ENCODE data around the gene VWA1. TPM values are rescaled to one million over a fixed set of nuclear protein-coding genes. Genes with fewer than 3 reads are reported as not detected.
A peak's percentile ranks its signal among the peaks of the same experiment; 100 is the strongest.

The VWA1 gene, protein sequence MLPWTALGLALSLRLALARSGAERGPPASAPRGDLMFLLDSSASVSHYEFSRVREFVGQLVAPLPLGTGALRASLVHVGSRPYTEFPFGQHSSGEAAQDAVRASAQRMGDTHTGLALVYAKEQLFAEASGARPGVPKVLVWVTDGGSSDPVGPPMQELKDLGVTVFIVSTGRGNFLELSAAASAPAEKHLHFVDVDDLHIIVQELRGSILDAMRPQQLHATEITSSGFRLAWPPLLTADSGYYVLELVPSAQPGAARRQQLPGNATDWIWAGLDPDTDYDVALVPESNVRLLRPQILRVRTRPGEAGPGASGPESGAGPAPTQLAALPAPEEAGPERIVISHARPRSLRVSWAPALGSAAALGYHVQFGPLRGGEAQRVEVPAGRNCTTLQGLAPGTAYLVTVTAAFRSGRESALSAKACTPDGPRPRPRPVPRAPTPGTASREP
- 57.0 to 59.1 TPM (median 57.7 TPM) in 3 replicates for total RNA-seq

GRCh38 chr1:1435106-1435903, at the start of gene VWA1:
VWA1 (plus strand) TSS chr1:1435690; CDS start chr1:1435749, 59 bp downstream.
- peak within 1 kb of the TSS; percentile 95 for H3K27ac Mint-ChIP-seq
- peak; percentile 68 to 89 for DNase-seq (ENCODE audit: low spot score in 2 of 2, unreplicated experiment in 2 of 2)

DNA sequence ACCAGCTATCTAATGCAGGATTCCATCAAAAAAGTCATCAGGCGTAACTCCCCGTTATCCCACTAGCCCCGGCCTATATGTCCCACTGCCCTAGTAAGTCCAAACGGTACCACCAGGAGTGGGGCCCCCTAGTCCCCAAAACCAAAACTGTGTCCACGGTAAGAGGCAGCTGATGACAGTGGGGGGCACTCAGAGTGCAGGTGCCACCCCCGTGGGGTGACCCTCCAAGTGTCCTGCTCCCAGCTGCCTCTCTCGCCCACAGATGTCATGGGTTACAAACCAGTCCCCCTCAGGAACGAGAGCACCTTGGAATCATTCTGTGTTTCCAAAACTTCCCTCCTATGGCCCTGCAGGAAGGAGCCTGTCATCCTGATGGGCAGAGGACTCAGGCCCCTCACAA, 49.6 kb upstream of the VWA1 start:
- Mint-ChIP-seq H3K4me3 (no peak overlapping the region), H3K36me3 (peaks cover 40% of the 10 kb centered on the region), H3K27ac (no peak overlapping the region), H3K4me1 (no peaks in the 10 kb centered on the region), H3K27me3 (ENCODE audit: low read depth) (no peaks in the 10 kb centered on the region), H3K9me3 (no peaks in the 10 kb centered on the region)
- no peak for DNase-seq (ENCODE audit: low spot score in 2 of 2, unreplicated experiment in 2 of 2)
- no peak for TF ChIP-seq CTCF (IDR thresholded peaks at IDR 0.05; ENCODE audit: unreplicated experiment)

More at GRCh38 chr1:1435106-1435903, at the start of gene VWA1:
- no peaks in the 10 kb centered on the region for H3K36me3 Mint-ChIP-seq
- H3K4me3 Mint-ChIP-seq = peak within 1 kb of the TSS; percentile 77
- no peaks in the 10 kb centered on the region for H3K27me3 Mint-ChIP-seq (ENCODE audit: low read depth)
- no peak for TF ChIP-seq CTCF (IDR thresholded peaks at IDR 0.05; ENCODE audit: unreplicated experiment)
- H3K4me1 Mint-ChIP-seq = peaks cover 41% of the 10 kb centered on the region
- H3K9me3 Mint-ChIP-seq = no peaks in the 10 kb centered on the region

DNA sequence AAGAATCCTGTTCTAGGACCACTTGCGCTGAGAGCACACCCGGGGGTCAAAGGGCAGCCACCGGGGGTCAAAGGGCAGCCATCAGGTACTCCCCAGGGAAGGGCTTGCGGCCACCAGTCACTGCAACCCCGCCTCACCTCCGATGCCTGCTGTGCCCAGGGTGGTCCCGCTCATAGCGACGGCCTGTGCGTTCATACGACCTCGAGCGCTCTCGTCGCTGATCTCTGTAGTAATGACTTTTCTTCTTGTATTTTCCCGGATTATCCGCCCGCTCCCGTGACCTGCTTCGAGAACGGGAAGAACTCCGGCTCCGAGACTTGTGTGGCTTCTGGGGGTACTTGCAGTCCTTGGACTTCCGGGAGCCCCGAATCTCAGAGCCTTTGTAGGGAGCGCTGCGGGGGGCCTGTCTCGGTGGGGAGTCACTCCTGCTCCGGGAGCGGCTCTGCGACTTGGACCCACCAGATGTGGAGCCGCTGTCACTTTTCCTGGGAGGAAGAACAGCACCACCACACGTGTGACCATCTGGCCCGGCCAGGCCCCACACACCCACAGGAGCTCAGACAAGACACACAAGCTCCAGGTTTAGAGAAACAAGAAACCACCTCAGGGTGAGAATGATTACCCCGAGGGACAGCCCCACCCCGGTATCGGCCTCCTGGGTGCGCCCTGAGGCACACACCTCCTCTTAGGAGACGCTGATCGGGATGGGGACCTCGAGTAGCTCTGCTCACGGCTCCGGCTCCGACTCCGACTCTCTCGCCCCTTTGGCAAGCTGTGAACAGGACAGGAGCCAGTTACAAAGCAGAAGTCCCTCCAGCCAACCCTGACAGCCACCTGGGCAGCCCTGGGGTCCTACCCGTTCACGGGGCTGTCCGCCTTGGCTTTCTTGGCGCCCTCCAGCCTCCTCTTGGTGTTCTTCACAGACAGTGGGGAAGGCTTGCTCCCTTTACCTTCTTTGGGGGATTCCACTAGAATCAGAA, 48.1 kb upstream of the VWA1 start:
- no peaks in the 10 kb centered on the region for H3K9me3 Mint-ChIP-seq
- H3K4me3 Mint-ChIP-seq = no peak overlapping the region
- DNase-seq (ENCODE audit: low spot score in 2 of 2, unreplicated experiment in 2 of 2) = no peak
- TF ChIP-seq CTCF (IDR thresholded peaks at IDR 0.05; ENCODE audit: unreplicated experiment) = no peak
- H3K27me3 Mint-ChIP-seq (ENCODE audit: low read depth) = no peaks in the 10 kb centered on the region
- H3K4me1 Mint-ChIP-seq = no peaks in the 10 kb centered on the region
- peaks cover 52% of the 10 kb centered on the region for H3K36me3 Mint-ChIP-seq
- no peak overlapping the region for H3K27ac Mint-ChIP-seq

GRCh38 chr1:1388078-1388472, 47.4 kb upstream of the VWA1 start:
- Mint-ChIP-seq H3K27me3 (ENCODE audit: low read depth) (no peaks in the 10 kb centered on the region), H3K9me3 (no peaks in the 10 kb centered on the region), H3K4me1 (no peaks in the 10 kb centered on the region), H3K36me3 (peaks cover 59% of the 10 kb centered on the region), H3K4me3 (no peak overlapping the region), H3K27ac (no peak overlapping the region)
- no peak for TF ChIP-seq CTCF (IDR thresholded peaks at IDR 0.05; ENCODE audit: unreplicated experiment)
- DNase-seq (ENCODE audit: low spot score in 2 of 2, unreplicated experiment in 2 of 2) = no peak

- no peak overlapping the region for H3K27ac Mint-ChIP-seq
- H3K4me3 Mint-ChIP-seq = no peak overlapping the region
Observed at GRCh38 chr1:1390675-1391074, 44.8 kb upstream of the VWA1 start.

More at GRCh38 chr1:1390675-1391074, 44.8 kb upstream of the VWA1 start:
- peaks cover 2% of the 10 kb centered on the region for H3K4me1 Mint-ChIP-seq
- no peaks in the 10 kb centered on the region for H3K9me3 Mint-ChIP-seq
- peaks cover 75% of the 10 kb centered on the region for H3K36me3 Mint-ChIP-seq
- DNase-seq (ENCODE audit: low spot score in 2 of 2, unreplicated experiment in 2 of 2) = no peak
- H3K27me3 Mint-ChIP-seq (ENCODE audit: low read depth) = no peaks in the 10 kb centered on the region
- TF ChIP-seq CTCF (IDR thresholded peaks at IDR 0.05; ENCODE audit: unreplicated experiment) = no peak
